HepG2 (cell line): Measurements from ENCODE around the gene PIGV. TPM values are rescaled to one million over a fixed set of nuclear protein-coding genes. Genes with fewer than 3 reads are reported as not detected.

Source experiments
- ATAC-seq: fragments of 200-7000 bp; cut with Tn5 transposase; 3 replicates; pipeline ENCODE4 v1.9.1; 2020; ENCODE audit warnings: mild to moderate bottlenecking, moderate library complexity
- BruUV-seq: library from RNA; stranded (reverse); fragments of 400-500 nt; replicated peaks from 2 replicates; lab custom pipeline; 2021; lab: Mats Ljungman, UMichigan
- CTCF ChIA-PET: fragments of 300-600 bp; formaldehyde crosslinking; extraction: SDS; loops from one replicate; lab custom pipeline; 2021; ENCODE audit warnings: low total read pairs, inconsistent platforms, low intra/inter-chr PET ratio; lab: Yijun Ruan, JAX
- POLR2A ChIA-PET: fragments of 350-600 bp; sonication (Branson Sonifier 250); formaldehyde crosslinking; loops from one replicate; lab custom pipeline; 2020; ENCODE audit warnings: antibody characterized with exemption, inconsistent platforms; lab: Yijun Ruan, JAX
- DNase-seq: peaks from one replicate; pipeline ENCODE4 v3.0.0-alpha.2; 2015; ENCODE audit warnings: low spot score
- FAIRE-seq: peaks from 3 replicates; lab custom pipeline; 2011; peaks lifted over from hg19 to GRCh38; lab: Jason Lieb, UNC
- H2AFZ ChIP-seq: one replicate; pipeline ENCODE4 v1.6.1; 2011; ENCODE audit warnings: low read length, inconsistent platforms
- H3K27ac ChIP-seq: fragments of 300-600 bp; 3 replicates; pipeline ENCODE4 v1.8.0; 2011; ENCODE audit warnings: mixed run types, mild to moderate bottlenecking, mixed read lengths, low read length, inconsistent platforms; ENCODE audit not compliant: insufficient read depth; ENCODE audit errors: extremely low read length
- H3K27me3 ChIP-seq, 2 experiments: fragments of 200-600 bp in 1 of 2; 2 replicates in 1 of 2; 3 replicates in 1 of 2; pipeline versions ENCODE4 v1.6.0 to v1.8.0; 2011; ENCODE audit warnings: low read length in 2 of 2, mild to moderate bottlenecking in 2 of 2, moderate library complexity in 2 of 2, inconsistent platforms in 1 of 2; ENCODE audit not compliant: insufficient read depth in 2 of 2, control insufficient read depth in 1 of 2
- H3K36me3 ChIP-seq, 2 experiments: fragments of 200-600 bp in 1 of 2; replicated peaks in 1 of 2; 2 replicates in 1 of 2; 3 replicates in 1 of 2; pipeline versions ENCODE4 v1.5.1 to v1.8.0; 2011; ENCODE audit warnings: low read length in 2 of 2, inconsistent platforms in 1 of 2; ENCODE audit not compliant: insufficient read depth in 2 of 2, control insufficient read depth in 1 of 2
- H3K4me1 ChIP-seq: 2 replicates; pipeline ENCODE4 v1.5.1; 2012; ENCODE audit warnings: low read length, inconsistent platforms; ENCODE audit not compliant: insufficient read depth
- H3K4me2 ChIP-seq: 2 replicates; pipeline ENCODE4 v1.6.0; 2011; ENCODE audit warnings: low read depth, low read length, inconsistent platforms
- H3K4me3 ChIP-seq, 3 experiments: fragments of 200-600 bp in 1 of 3; sonication (generic), shearing (Covaris generic) in 1 of 3; replicated peaks in 1 of 3; 2 replicates each; pipeline ENCODE4 v1.5.1; 2011 to 2016; ENCODE audit warnings: low read length in 3 of 3, inconsistent platforms in 2 of 3, low read depth in 2 of 3, mild to moderate bottlenecking in 2 of 3, control low read depth in 1 of 3, mixed read lengths in 1 of 3; ENCODE audit not compliant: insufficient read depth in 1 of 3
- H3K79me2 ChIP-seq: one replicate; pipeline ENCODE4 v1.6.1; 2011; ENCODE audit warnings: low read length, inconsistent platforms; ENCODE audit not compliant: insufficient read depth
- H3K9ac ChIP-seq: 2 replicates; pipeline ENCODE4 v1.6.0; 2011; ENCODE audit warnings: mild to moderate bottlenecking, low read depth, low read length, inconsistent platforms; ENCODE audit not compliant: insufficient read depth
- H3K9me3 ChIP-seq: 2 replicates; pipeline ENCODE4 v1.5.1; 2012; ENCODE audit warnings: mild to moderate bottlenecking, low read length
- H4K20me1 ChIP-seq: 2 replicates; pipeline ENCODE4 v1.6.0; 2011; ENCODE audit warnings: inconsistent platforms, mild to moderate bottlenecking, low read length, moderate library complexity; ENCODE audit not compliant: insufficient read depth
- ATRX ChIP-seq: sonication (generic); formaldehyde crosslinking; IDR thresholded peaks from 2 replicates; pipeline ENCODE4 v1.4.0; 2020; ENCODE audit warnings: missing genetic modification reagents, borderline replicate concordance
- CEBPG ChIP-seq: IDR thresholded peaks from 2 replicates; pipeline ENCODE4 v1.6.1; 2016
- GABPA ChIP-seq, 2 experiments: IDR thresholded peaks; 2 replicates each; pipeline ENCODE4 v1.6.1; 2011 to 2016; ENCODE audit warnings: low read depth in 2 of 2, low read length in 1 of 2, missing biosample characterization in 1 of 2, missing genetic modification characterization in 1 of 2
- MEIS1 ChIP-seq: sonication (generic); formaldehyde crosslinking; IDR thresholded peaks from 2 replicates; pipeline ENCODE4 v1.9.0; 2021; ENCODE audit warnings: mild to moderate bottlenecking, missing genetic modification reagents, moderate library complexity, borderline replicate concordance
- RAD21 ChIP-seq: fragments of 450-650 bp; formaldehyde crosslinking; IDR thresholded peaks from 2 replicates; pipeline ENCODE4 v1.5.0; 2020; ENCODE audit warnings: mild to moderate bottlenecking
- RBAK ChIP-seq: sonication (generic); formaldehyde crosslinking; IDR thresholded peaks from 2 replicates; pipeline ENCODE4 v1.5.1; 2020; ENCODE audit warnings: mild to moderate bottlenecking, missing genetic modification reagents
- SUZ12 ChIP-seq: fragments of 150-350 bp; IDR thresholded peaks from 2 replicates; pipeline ENCODE4 v1.6.1; 2014; ENCODE audit warnings: low read depth, low read length
- ZC3H13 ChIP-seq: sonication (generic); formaldehyde crosslinking; IDR thresholded peaks from 2 replicates; pipeline ENCODE4 v1.8.1; 2023; ENCODE audit warnings: mild to moderate bottlenecking, missing genetic modification reagents, moderate library complexity
- ZNF33A ChIP-seq: sonication (generic); formaldehyde crosslinking; IDR thresholded peaks from 2 replicates; pipeline ENCODE4 v1.5.1; 2020; ENCODE audit warnings: missing genetic modification reagents, mild to moderate bottlenecking, moderate library complexity, borderline replicate concordance
- ZNF484 ChIP-seq: sonication (generic); formaldehyde crosslinking; IDR thresholded peaks from 2 replicates; pipeline ENCODE4 v1.5.1; 2020; ENCODE audit warnings: mild to moderate bottlenecking, low read depth, missing genetic modification reagents, borderline replicate concordance
- ZNF547 ChIP-seq: sonication (generic); formaldehyde crosslinking; IDR thresholded peaks from 2 replicates; pipeline ENCODE4 v1.5.1; 2020; ENCODE audit warnings: mild to moderate bottlenecking, missing genetic modification reagents
- ZNF577 ChIP-seq: sonication (generic); formaldehyde crosslinking; IDR thresholded peaks from 2 replicates; pipeline ENCODE4 v1.4.0; 2020; ENCODE audit warnings: mild to moderate bottlenecking, low read depth, missing genetic modification reagents, borderline replicate concordance
- ZNF816 ChIP-seq: sonication (generic); formaldehyde crosslinking; IDR thresholded peaks from 2 replicates; pipeline ENCODE4 v1.8.0; 2022; ENCODE audit warnings: missing genetic modification reagents, mild to moderate bottlenecking, borderline replicate concordance
- WGBS: methylation state at CpG from one replicate; pipeline ENCODE4 v1.1.6; 2017; ENCODE audit warnings: low lambda C conversion rate; 5-methylcytosine and 5-hydroxymethylcytosine counted together
- in situ Hi-C: cut with HindIII; loops from 2 replicates; pipeline ENCODE4 v1.10.0; 2017; ENCODE audit warnings: low pct_unique_long_range_greater_than_20kb; ENCODE audit not compliant: extremely low pct_ligation_motif_present
- intact Hi-C: fragments of 100-400 bp; cut with micrococcal nuclease; formaldehyde crosslinking; loops from one replicate; pipeline ENCODE4 v1.10.0; 2022; ENCODE audit not compliant: unreplicated experiment
- polyA plus RNA-seq, 8 experiments: library from polyadenylated mRNA; depleted of rRNA in 3 of 8; stranded (reverse) in 7 of 8; unstranded in 1 of 8; fragments of >200 nt; fragmentation: Illumina TruSeq in 4 of 8; extraction: Trizol in 4 of 8; gene quantifications; 2 replicates each; pipeline versions ENCODE4 v1.2.1 to v1.2.3, GENCODE V29; 2011 to 2016; ENCODE audit warnings: low read depth in 4 of 8, missing spikeins in 1 of 8, mixed read lengths in 1 of 8; ENCODE audit not compliant: insufficient read depth in 1 of 8
- total RNA-seq, 5 experiments: library from RNA; depleted of rRNA; stranded (reverse); fragments of >200 nt; fragmentation: Illumina TruSeq; extraction: Trizol; gene quantifications; 2 replicates each; pipeline ENCODE4 v1.2.3, GENCODE V29; 2016; ENCODE audit warnings: low read depth in 1 of 5
- TF ChIP-seq, protein P1 (sequence below): sonication (generic); formaldehyde crosslinking; IDR thresholded peaks from 2 replicates; pipeline ENCODE4 v1.8.1; 2022; ENCODE audit warnings: low read depth, mild to moderate bottlenecking, missing genetic modification reagents
- TF ChIP-seq, protein P2 (sequence below): IDR thresholded peaks from 2 replicates; pipeline ENCODE4 v1.6.1; 2016; ENCODE audit warnings: mild to moderate bottlenecking, missing biosample characterization, missing genetic modification reagents
- TF ChIP-seq, protein P3 (sequence below): sonication (generic); formaldehyde crosslinking; IDR thresholded peaks from 2 replicates; pipeline ENCODE4 v1.9.0; 2021; ENCODE audit warnings: missing genetic modification reagents, borderline replicate concordance

The PIGV gene
- total and polyA plus RNA-seq, 2 of the 13 experiments (the other 11 are each of a cell fraction or from before 2014, with no cell fraction given) = 13.5 to 22.7 TPM

DNA sequence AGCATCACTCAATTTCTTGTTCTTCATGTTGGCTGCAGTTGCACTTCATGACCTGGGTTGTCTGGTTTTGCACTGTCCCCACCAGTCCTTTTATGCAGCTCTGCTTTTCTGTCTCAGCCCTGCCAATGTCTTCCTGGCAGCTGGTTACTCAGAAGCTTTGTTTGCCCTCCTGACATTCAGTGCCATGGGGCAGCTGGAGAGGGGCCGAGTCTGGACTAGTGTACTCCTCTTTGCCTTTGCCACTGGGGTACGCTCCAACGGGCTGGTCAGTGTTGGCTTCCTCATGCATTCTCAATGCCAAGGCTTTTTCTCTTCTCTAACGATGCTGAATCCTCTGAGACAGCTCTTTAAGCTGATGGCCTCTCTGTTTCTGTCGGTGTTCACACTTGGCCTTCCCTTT, 6.6 kb downstream of the PIGV start (continued):
- TF ChIP-seq SUZ12 (no peak), MEIS1 (CRISPR knock-in tag) (no peak), ZNF577 (CRISPR knock-in tag) (no peak), GABPA (IDR thresholded peaks at IDR 0.05; ENCODE audit: low read depth, low read length) (no peak), GABPA (CRISPR knock-in tag; IDR thresholded peaks at IDR 0.05; ENCODE audit: low read depth) (no peak), CEBPG (CRISPR knock-in tag) (no peak), RBAK (no peak), ZNF816 (CRISPR knock-in tag) (no peak), ATRX (CRISPR knock-in tag) (no peak)
- TF ChIP-seq, protein P1, sequence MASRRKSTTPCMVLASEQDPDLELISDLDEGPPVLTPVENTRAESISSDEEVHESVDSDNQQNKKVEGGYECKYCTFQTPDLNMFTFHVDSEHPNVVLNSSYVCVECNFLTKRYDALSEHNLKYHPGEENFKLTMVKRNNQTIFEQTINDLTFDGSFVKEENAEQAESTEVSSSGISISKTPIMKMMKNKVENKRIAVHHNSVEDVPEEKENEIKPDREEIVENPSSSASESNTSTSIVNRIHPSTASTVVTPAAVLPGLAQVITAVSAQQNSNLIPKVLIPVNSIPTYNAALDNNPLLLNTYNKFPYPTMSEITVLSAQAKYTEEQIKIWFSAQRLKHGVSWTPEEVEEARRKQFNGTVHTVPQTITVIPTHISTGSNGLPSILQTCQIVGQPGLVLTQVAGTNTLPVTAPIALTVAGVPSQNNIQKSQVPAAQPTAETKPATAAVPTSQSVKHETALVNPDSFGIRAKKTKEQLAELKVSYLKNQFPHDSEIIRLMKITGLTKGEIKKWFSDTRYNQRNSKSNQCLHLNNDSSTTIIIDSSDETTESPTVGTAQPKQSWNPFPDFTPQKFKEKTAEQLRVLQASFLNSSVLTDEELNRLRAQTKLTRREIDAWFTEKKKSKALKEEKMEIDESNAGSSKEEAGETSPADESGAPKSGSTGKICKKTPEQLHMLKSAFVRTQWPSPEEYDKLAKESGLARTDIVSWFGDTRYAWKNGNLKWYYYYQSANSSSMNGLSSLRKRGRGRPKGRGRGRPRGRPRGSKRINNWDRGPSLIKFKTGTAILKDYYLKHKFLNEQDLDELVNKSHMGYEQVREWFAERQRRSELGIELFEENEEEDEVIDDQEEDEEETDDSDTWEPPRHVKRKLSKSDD (CRISPR knock-in tag) = no peak
- TF ChIP-seq, protein P2, sequence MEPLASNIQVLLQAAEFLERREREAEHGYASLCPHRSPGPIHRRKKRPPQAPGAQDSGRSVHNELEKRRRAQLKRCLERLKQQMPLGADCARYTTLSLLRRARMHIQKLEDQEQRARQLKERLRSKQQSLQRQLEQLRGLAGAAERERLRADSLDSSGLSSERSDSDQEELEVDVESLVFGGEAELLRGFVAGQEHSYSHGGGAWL = no peak

DNA sequence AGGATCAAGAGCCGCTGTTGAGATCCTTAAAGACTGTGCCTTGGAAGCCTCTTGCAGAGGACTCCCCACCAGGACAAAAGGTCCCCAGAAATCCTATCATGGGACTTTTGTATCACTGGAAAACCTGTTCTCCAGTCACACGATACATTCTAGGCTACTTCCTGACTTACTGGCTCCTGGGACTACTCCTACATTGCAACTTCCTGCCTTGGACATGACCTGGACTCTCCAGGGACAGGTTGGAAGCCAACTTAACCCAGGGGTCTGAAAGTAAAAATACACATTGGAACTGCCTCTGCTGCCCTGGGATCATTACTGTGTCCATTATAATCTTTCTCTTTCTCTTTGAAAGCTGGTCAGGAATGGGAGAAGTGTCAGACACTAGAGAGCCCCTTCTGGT, 9.9 kb downstream of the PIGV start:
- DNase-seq (no peak), ATAC-seq (no peak)
- no peak overlapping the region for H3K9ac ChIP-seq
- no peak overlapping the region for H3K27ac ChIP-seq
- no peak overlapping the region for H3K4me3 ChIP-seq
- H4K20me1 ChIP-seq = no peaks in the 10 kb centered on the region
- H3K27me3 ChIP-seq = no peaks in the 10 kb centered on the region
- H3K9me3 ChIP-seq = no peaks in the 10 kb centered on the region
- TF ChIP-seq, protein P3, sequence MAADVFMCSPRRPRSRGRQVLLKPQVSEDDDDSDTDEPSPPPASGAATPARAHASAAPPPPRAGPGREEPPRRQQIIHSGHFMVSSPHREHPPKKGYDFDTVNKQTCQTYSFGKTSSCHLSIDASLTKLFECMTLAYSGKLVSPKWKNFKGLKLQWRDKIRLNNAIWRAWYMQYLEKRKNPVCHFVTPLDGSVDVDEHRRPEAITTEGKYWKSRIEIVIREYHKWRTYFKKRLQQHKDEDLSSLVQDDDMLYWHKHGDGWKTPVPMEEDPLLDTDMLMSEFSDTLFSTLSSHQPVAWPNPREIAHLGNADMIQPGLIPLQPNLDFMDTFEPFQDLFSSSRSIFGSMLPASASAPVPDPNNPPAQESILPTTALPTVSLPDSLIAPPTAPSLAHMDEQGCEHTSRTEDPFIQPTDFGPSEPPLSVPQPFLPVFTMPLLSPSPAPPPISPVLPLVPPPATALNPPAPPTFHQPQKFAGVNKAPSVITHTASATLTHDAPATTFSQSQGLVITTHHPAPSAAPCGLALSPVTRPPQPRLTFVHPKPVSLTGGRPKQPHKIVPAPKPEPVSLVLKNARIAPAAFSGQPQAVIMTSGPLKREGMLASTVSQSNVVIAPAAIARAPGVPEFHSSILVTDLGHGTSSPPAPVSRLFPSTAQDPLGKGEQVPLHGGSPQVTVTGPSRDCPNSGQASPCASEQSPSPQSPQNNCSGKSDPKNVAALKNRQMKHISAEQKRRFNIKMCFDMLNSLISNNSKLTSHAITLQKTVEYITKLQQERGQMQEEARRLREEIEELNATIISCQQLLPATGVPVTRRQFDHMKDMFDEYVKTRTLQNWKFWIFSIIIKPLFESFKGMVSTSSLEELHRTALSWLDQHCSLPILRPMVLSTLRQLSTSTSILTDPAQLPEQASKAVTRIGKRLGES (CRISPR knock-in tag) = no peak
- TF ChIP-seq ZC3H13 (CRISPR knock-in tag) (no peak), ZNF547 (CRISPR knock-in tag) (no peak), ZNF484 (CRISPR knock-in tag) (no peak), ZNF33A (CRISPR knock-in tag) (no peak), RAD21 (CRISPR knock-in tag) (no peak)
- TF ChIP-seq, all 625 proteins: peak for 0
- ChIA-PET POLR2A (no interaction called here), CTCF (no interaction called here)
- H3K36me3 ChIP-seq = peaks cover 0 to 19% of the 10 kb centered on the region in 2 experiments; a peak in 3 of 5 replicates
- no peak overlapping the region for H2AFZ ChIP-seq
- in situ Hi-C loops = no loop called here
- no peaks in the 10 kb centered on the region for H3K79me2 ChIP-seq
- intact Hi-C loops = no loop called here
- BruUV-seq = no TSS peak
- WGBS = 100% methylated on average over 2 of the region's 2 CpGs
- peaks cover 14% of the 10 kb centered on the region; the same call in 1 of the 2 replicates for H3K4me1 ChIP-seq
- no peak overlapping the region for H3K4me2 ChIP-seq
- no peak for FAIRE-seq
